Epithelial cell of esophagus (primary cell): Measurements from ENCODE around the gene RPL10.
A peak's percentile ranks its signal among the peaks of the same experiment; 100 is the strongest.

Experiments
- DNase-seq: peaks from one replicate; pipeline ENCODE4 v3.0.0; 2010; ENCODE audit warnings: low read depth
- H3K4me3 ChIP-seq: 2 replicates; pipeline ENCODE4 v1.5.1; 2011; ENCODE audit warnings: mild to moderate bottlenecking, low read length, control low read depth
- CTCF ChIP-seq: IDR thresholded peaks from 2 replicates; pipeline ENCODE4 v1.5.1; 2011; ENCODE audit warnings: low read depth, mild to moderate bottlenecking, low read length, control low read depth, inconsistent platforms; ENCODE audit not compliant: insufficient read depth; ENCODE audit errors: missing control alignments

The RPL10 gene

DNA sequence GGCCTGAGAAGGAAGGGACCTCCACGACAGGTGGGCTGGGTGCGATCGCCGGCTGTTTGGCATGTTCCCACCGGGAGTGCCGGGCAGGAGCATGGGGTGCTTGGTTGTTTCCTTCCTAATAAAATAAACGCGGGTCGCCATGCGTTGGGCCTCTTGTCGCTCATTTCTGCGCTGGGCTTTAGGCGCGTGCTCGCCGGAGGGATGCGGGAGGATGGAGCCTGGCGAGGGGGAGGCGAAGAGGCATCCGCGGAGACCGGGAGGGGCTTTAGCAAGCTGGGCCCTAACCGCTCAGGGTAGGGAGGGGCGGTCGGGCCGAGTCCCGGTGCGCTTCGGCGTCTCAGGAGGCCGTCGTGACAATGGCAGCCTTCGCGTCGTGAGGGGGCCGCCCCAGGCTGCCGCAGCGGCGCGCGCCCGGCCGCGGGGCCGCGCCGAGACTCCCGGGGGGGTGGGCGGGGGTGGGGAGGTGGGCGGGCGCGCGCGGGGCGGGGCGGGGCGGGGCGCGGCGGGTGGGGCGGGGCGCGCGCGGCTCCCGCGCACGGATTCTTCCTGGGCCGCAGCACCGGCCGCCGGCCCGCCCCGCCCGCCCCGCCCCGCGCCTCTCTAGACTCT lies 38.3 kb downstream of the RPL10 start:
- H3K4me3 ChIP-seq: peak overlapping the region; percentile 22
- TF ChIP-seq CTCF: no peak
- peak; percentile 27 for DNase-seq

GRCh38 chrX:154436983-154437752 lies 39.0 kb downstream of the RPL10 start, which contains the start of gene GDI1:
Gene GDI1 (plus strand): TSS chrX:154437154. CDS start chrX:154437255, 101 bp downstream.
- no peak for TF ChIP-seq CTCF
- peak; percentile 43 for DNase-seq
- peak within 1 kb of the TSS; percentile 57 for H3K4me3 ChIP-seq

DNA sequence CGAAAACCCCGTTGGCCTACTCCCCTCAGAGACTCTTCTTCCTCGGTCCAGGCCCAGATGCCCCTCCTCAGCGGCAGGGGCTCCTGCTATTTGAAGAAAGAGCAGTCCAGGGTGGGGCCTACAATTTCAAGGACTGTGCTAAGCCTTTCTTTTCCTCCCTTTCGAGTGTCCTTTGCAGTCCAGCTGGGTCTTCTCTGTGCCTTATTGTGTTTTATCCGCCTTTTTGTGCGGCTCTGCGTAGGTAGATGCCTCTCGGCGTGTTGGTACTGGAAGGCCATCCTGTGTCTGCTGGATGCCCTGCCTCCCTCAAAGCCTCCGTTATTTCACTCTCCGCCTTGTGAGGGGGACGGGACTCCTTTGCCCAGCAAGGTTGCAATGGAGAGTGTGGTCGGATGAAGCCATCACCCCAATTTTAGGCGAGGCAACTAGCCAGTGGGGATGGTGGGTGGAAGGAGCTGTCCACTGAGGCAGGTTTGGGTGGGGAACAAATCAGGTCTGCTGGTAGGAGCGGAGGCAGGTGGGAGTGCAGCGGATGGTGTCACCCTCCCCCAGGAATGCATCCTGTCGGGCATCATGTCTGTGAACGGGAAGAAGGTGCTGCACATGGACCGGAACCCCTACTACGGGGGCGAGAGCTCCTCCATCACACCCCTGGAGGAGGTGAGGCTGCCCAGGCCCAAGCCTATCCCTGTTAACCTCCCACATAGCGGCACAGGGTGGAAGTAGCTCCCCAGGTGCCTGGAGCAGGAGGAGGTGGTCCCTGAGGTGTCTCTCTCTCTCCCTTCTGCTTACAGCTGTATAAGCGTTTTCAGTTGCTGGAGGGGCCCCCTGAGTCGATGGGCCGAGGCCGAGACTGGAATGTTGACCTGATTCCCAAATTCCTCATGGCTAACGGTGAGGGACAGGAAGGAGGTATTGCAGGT lies 40.1 kb downstream of the RPL10 start:
- DNase-seq: no peak
- H3K4me3 ChIP-seq: peak overlapping the region; percentile 57
- TF ChIP-seq CTCF: no peak

GRCh38 chrX:154439841-154440240 lies 41.7 kb downstream of the RPL10 start:
- no peak overlapping the region for H3K4me3 ChIP-seq
- TF ChIP-seq CTCF: no peak
- no peak for DNase-seq

DNA sequence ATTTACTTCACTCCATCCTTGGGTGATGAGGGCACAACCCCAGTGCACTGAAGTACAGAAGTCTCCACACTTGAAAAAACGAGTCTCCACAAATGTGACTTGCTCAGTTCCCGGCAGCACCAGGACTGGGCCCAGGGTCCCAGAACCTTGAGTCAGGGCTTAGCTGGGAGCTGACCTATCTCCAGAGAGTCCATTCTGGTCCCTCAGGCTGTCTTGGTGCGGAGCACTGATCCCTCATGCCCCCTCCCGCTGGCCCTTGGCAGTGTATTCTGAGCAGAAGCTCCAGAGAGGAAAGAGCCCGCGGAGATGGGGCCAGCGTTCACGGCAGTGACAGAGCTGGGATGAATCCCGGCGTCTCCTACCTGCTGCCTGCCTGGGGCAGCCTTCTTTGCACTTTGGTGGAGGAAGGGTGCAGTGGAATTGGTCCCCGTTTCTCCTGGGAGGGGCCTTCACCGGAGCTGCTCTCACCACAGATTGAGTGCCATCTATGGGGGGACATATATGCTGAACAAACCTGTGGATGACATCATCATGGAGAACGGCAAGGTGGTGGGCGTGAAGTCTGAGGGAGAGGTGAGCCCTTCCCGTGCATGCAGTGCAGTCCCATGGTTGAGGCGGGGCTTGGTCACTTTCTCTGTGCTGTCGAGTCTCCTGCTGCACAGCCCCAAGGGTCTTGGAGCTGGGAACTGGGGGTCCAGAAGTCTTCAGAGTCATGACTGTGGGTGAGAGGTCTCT lies 42.6 kb downstream of the RPL10 start:
- TF ChIP-seq CTCF: no peak
- no peak for DNase-seq
- no peak overlapping the region for H3K4me3 ChIP-seq

GRCh38 chrX:154441564-154441963 lies 43.4 kb downstream of the RPL10 start:
- no peak for TF ChIP-seq CTCF
- H3K4me3 ChIP-seq: no peak overlapping the region
- DNase-seq: no peak
